WERI-Rb-1 (cell line): ENCODE results near the gene GLIPR2.
A peak's percentile ranks its signal among the peaks of the same experiment; 100 is the strongest.

Experiments
- DNase-seq: peaks from one replicate; pipeline ENCODE4 v3.0.0-alpha.2; 2020
- H3K27ac ChIP-seq: fragments of 250-450 bp; sonication (Bioruptor Pico); 2 replicates; pipeline ENCODE4 v1.5.1; 2020; ENCODE audit warnings: mild to moderate bottlenecking, moderate library complexity
- H3K27me3 ChIP-seq: fragments of 250-450 bp; sonication (Bioruptor Pico); 2 replicates; pipeline ENCODE4 v1.5.1; 2021; ENCODE audit warnings: mild to moderate bottlenecking, low read depth, moderate library complexity; ENCODE audit not compliant: insufficient read depth, severe bottlenecking
- H3K36me3 ChIP-seq: fragments of 250-450 bp; sonication (Bioruptor Pico); 2 replicates; pipeline ENCODE4 v1.5.1; 2020; ENCODE audit warnings: mild to moderate bottlenecking, moderate library complexity
- H3K4me3 ChIP-seq: 2 replicates; pipeline ENCODE4 v1.5.1; 2011; ENCODE audit warnings: low read depth, mild to moderate bottlenecking, control low read depth, low read length
- H3K9me3 ChIP-seq: fragments of 250-450 bp; sonication (Bioruptor Pico); 2 replicates; pipeline ENCODE4 v1.5.1; 2021; ENCODE audit warnings: mild to moderate bottlenecking, moderate library complexity; ENCODE audit not compliant: severe bottlenecking
- TF ChIP-seq, protein P1 (sequence below): IDR thresholded peaks from 2 replicates; pipeline ENCODE4 v1.5.1; 2011; ENCODE audit warnings: low read depth, mild to moderate bottlenecking, control low read depth, inconsistent platforms, low read length

The GLIPR2 gene

DNA sequence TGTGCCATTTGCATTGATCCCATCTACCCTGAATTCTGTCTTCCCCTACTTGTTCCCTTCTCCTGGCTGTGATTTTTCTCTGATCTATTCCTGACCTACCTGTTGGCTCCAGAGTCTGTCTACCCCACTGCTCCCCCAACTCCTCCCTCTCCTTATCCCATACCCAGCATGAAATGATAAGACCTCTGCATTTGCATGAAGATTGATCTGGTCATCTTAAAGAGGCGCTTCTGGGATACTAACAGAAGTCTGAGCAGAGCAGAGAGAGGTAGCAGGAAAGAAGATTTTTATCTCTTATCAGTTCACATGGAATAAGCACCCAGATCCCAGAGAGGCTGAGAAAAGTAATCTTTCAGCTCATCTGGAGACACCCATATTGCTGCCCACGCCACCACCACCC is 18.3 kb upstream of the GLIPR2 start:
- Histone ChIP-seq H3K9me3 (no peaks in the 10 kb centered on the region), H3K4me3 (no peak overlapping the region), H3K36me3 (no peaks in the 10 kb centered on the region), H3K27me3 (no peaks in the 10 kb centered on the region), H3K27ac (no peak overlapping the region)
- TF ChIP-seq, protein P1, sequence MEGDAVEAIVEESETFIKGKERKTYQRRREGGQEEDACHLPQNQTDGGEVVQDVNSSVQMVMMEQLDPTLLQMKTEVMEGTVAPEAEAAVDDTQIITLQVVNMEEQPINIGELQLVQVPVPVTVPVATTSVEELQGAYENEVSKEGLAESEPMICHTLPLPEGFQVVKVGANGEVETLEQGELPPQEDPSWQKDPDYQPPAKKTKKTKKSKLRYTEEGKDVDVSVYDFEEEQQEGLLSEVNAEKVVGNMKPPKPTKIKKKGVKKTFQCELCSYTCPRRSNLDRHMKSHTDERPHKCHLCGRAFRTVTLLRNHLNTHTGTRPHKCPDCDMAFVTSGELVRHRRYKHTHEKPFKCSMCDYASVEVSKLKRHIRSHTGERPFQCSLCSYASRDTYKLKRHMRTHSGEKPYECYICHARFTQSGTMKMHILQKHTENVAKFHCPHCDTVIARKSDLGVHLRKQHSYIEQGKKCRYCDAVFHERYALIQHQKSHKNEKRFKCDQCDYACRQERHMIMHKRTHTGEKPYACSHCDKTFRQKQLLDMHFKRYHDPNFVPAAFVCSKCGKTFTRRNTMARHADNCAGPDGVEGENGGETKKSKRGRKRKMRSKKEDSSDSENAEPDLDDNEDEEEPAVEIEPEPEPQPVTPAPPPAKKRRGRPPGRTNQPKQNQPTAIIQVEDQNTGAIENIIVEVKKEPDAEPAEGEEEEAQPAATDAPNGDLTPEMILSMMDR = no peak
- DNase-seq = no peak

- TF ChIP-seq, protein P1 = no peak
- Histone ChIP-seq H3K36me3 (no peaks in the 10 kb centered on the region), H3K4me3 (no peak overlapping the region), H3K27me3 (no peaks in the 10 kb centered on the region), H3K9me3 (no peaks in the 10 kb centered on the region), H3K27ac (no peak overlapping the region)
- no peak for DNase-seq
Observed at GRCh38 chr9:36118706-36119105, 17.8 kb upstream of the GLIPR2 start.

DNA sequence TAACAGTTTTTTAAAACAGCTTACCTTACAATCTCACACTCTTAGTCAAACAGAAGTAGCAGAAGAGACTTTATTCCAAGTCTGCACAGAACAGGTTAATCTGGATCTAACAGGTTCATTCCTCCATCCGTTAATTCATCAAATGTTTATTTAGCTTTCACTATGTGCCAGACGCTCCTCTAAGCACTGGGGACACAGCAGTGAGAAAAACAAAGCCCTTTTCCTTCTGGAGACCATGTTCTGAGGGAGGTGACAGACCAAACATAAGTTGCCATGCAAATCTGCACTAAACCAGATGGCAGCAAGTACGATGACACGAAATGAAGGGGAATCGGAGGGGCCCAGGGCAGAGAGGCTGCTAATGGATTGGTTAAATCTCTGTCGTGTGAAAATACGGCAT is 17.1 kb upstream of the GLIPR2 start:
- DNase-seq = no peak
- Histone ChIP-seq H3K9me3 (no peaks in the 10 kb centered on the region), H3K36me3 (no peaks in the 10 kb centered on the region), H3K4me3 (no peak overlapping the region), H3K27ac (no peak overlapping the region), H3K27me3 (no peaks in the 10 kb centered on the region)
- TF ChIP-seq, protein P1 = no peak

GRCh38 chr9:36120705-36121104 is 15.8 kb upstream of the GLIPR2 start:
- Histone ChIP-seq H3K27me3 (no peaks in the 10 kb centered on the region), H3K9me3 (no peaks in the 10 kb centered on the region), H3K4me3 (no peak overlapping the region), H3K36me3 (no peaks in the 10 kb centered on the region), H3K27ac (no peak overlapping the region)
- DNase-seq = peak; percentile 16
- TF ChIP-seq, protein P1 = no peak

DNA sequence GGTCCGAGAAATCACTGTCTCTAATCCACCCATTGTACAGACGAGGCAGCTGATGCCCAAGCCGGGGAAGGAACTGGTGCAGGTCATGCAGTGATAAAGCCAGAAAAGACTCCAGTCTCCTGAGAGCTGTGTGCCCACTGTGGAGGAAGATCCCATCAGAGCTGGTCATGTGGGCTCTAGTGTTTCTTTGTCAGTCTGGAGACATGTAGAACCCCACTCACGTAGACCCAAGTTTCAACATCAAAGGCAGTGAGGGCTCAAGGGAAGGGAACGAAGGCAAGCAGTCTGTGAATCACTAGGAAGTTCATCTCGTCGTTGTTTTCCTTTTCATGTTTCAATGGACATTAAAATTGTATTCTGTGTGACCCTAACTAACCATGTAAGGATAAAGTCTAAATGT is 14.6 kb upstream of the GLIPR2 start:
- no peaks in the 10 kb centered on the region for H3K9me3 ChIP-seq
- no peak overlapping the region for H3K4me3 ChIP-seq
- TF ChIP-seq, protein P1 = no peak
- no peaks in the 10 kb centered on the region for H3K36me3 ChIP-seq
- DNase-seq = no peak
- no peaks in the 10 kb centered on the region for H3K27me3 ChIP-seq
- no peak overlapping the region for H3K27ac ChIP-seq

DNA sequence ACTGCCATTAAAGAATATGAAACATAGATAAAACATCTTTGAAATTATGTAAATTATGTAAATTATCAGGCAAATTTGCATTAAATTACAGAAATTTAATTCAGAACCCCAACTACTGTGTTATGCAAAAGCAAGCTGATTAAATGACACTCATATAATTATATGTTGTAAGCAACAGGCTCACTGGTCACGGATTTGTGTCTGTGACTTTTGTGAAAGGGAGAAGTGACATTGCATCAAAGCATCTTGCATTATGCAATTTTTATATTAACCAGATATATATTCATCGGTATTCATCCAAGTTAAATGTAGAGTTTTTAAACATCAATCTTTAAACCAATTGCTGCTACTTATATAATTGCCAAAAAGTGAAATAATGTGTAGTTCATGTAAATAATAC is 13.0 kb upstream of the GLIPR2 start:
- Histone ChIP-seq H3K4me3 (no peak overlapping the region), H3K27me3 (no peaks in the 10 kb centered on the region), H3K27ac (no peak overlapping the region), H3K9me3 (no peaks in the 10 kb centered on the region), H3K36me3 (no peaks in the 10 kb centered on the region)
- no peak for DNase-seq
- TF ChIP-seq, protein P1 = no peak
